H1 (cell line): Measurements from ENCODE around the gene OR10A2.

ENCODE experiments used
- CHD7 ChIP-seq: fragments of 300-600 bp; sonication (generic); IDR thresholded peaks from 2 replicates; pipeline ENCODE4 v1.7.1; 2012; ENCODE audit warnings: low read length, moderate library complexity, mild to moderate bottlenecking, inconsistent platforms; ENCODE audit not compliant: insufficient replicate concordance
- CTCF ChIP-seq, 3 experiments: IDR thresholded peaks; 1 replicate in 2 of 3; 2 replicates in 1 of 3; pipeline versions ENCODE4 v1.5.1 to v1.6.1; 2011; ENCODE audit warnings: low read length in 3 of 3, mild to moderate bottlenecking in 3 of 3, inconsistent platforms in 2 of 3, low read depth in 1 of 3, moderate library complexity in 1 of 3; ENCODE audit not compliant: insufficient read depth in 1 of 3; ENCODE audit errors: control extremely low read depth in 1 of 3
- EGR1 ChIP-seq: IDR thresholded peaks from 2 replicates; pipeline ENCODE4 v1.6.1; 2011; ENCODE audit warnings: low read depth, low read length, borderline replicate concordance
- EZH2 ChIP-seq: fragments of 200-600 bp; sonication (generic); IDR thresholded peaks from 2 replicates; pipeline ENCODE4 v1.7.1; 2012; ENCODE audit warnings: low read depth, mild to moderate bottlenecking, moderate library complexity, low read length, inconsistent platforms; ENCODE audit not compliant: severe bottlenecking
- POU5F1 ChIP-seq: IDR thresholded peaks from 2 replicates; pipeline ENCODE4 v1.6.1; 2011; ENCODE audit warnings: low read depth, mild to moderate bottlenecking, low read length, moderate library complexity
- RXRA ChIP-seq: IDR thresholded peaks from 2 replicates; pipeline ENCODE4 v1.6.1; 2011; ENCODE audit warnings: low read depth, mild to moderate bottlenecking, low read length, moderate library complexity; ENCODE audit not compliant: insufficient read depth
- TAF1 ChIP-seq: IDR thresholded peaks from 2 replicates; pipeline ENCODE4 v1.6.1; 2011; ENCODE audit warnings: mild to moderate bottlenecking, low read depth, low read length

GRCh38 chr11:6824136-6824823, 38.6 kb upstream of the OR10A2 start:
- TF ChIP-seq TAF1, result no peak
- TF ChIP-seq EGR1, result no peak
- TF ChIP-seq CTCF (IDR thresholded peaks at IDR 0.05; ENCODE audit: control extremely low read depth in 1 of 3, insufficient read depth in 1 of 3, low read depth in 1 of 3, low read length in 3 of 3), result no peak
- TF ChIP-seq EZH2, result no peak
- TF ChIP-seq RXRA, result no peak
- no peak for TF ChIP-seq CHD7
- TF ChIP-seq POU5F1, result no peak
